OCI-LY7 (cell line): Measurements from ENCODE around the gene NFE2L3. TPM values are rescaled to one million over a fixed set of nuclear protein-coding genes. Genes with fewer than 3 reads are reported as not detected.

ENCODE experiments used
- BruUV-seq: library from RNA; stranded (reverse); fragments of 400-500 nt; replicated peaks from 2 replicates; lab custom pipeline; 2021; lab: Mats Ljungman, UMichigan
- CTCF ChIA-PET: fragments of 300-600 bp; sonication (Branson Sonifier 250); formaldehyde crosslinking; loops from one replicate; lab custom pipeline; 2022; ENCODE audit warnings: antibody characterized with exemption; ENCODE audit not compliant: unreplicated experiment; lab: Charles Lee
- POLR2A ChIA-PET: fragments of 300-600 bp; sonication (Branson Sonifier 250); formaldehyde crosslinking; loops from one replicate; lab custom pipeline; 2022; ENCODE audit warnings: antibody characterized with exemption; lab: Charles Lee
- DNase-seq: peaks from one replicate; pipeline ENCODE4 v3.0.0-alpha.2; 2015; ENCODE audit warnings: low spot score
- H2AFZ ChIP-seq: fragments of 200-600 bp; sonication (generic), shearing (Covaris generic); 2 replicates; pipeline ENCODE4 v1.6.1; 2014; ENCODE audit warnings: mild to moderate bottlenecking, antibody characterized with exemption, low read length, moderate library complexity
- H3K27ac ChIP-seq: fragments of 200-600 bp; sonication (generic); 2 replicates; pipeline ENCODE4 v1.5.1; 2014; ENCODE audit warnings: mixed run types, low read depth, mild to moderate bottlenecking, moderate library complexity, low read length, inconsistent platforms; ENCODE audit not compliant: poor library complexity, severe bottlenecking
- H3K36me3 ChIP-seq: fragments of 200-600 bp; sonication (generic); 2 replicates; pipeline ENCODE4 v1.6.1; 2014; ENCODE audit warnings: mild to moderate bottlenecking, antibody characterized with exemption, low read length, moderate library complexity, mixed read lengths; ENCODE audit not compliant: insufficient read depth
- H3K4me1 ChIP-seq: fragments of 200-600 bp; sonication (generic); 2 replicates; pipeline ENCODE4 v1.5.1; 2014; ENCODE audit warnings: mild to moderate bottlenecking, low read length; ENCODE audit not compliant: insufficient read depth, poor library complexity, severe bottlenecking
- H3K4me2 ChIP-seq: fragments of 200-600 bp; sonication (generic); 2 replicates; pipeline ENCODE4 v1.6.1; 2014; ENCODE audit warnings: mild to moderate bottlenecking, low read length
- H3K4me3 ChIP-seq: fragments of 200-600 bp; sonication (generic); 2 replicates; pipeline ENCODE4 v1.5.1; 2014; ENCODE audit warnings: mild to moderate bottlenecking, low read depth, low read length; ENCODE audit not compliant: poor library complexity, severe bottlenecking
- H3K79me2 ChIP-seq: fragments of 200-600 bp; sonication (generic); 2 replicates; pipeline ENCODE4 v1.6.1; 2016; ENCODE audit warnings: low read depth, mild to moderate bottlenecking, low read length, moderate library complexity, mixed read lengths; ENCODE audit not compliant: insufficient read depth
- H3K9me2 ChIP-seq: fragments of 200-600 bp; sonication (generic); 2 replicates; pipeline ENCODE4 v1.6.1; 2016; ENCODE audit warnings: mild to moderate bottlenecking, low read length, mixed read lengths; ENCODE audit not compliant: insufficient read depth
- H3K9me3 ChIP-seq: fragments of 200-600 bp; sonication (generic); 2 replicates; pipeline ENCODE4 v1.6.1; 2014; ENCODE audit warnings: mild to moderate bottlenecking, mixed run types, low read length, mixed read lengths
- H4K20me1 ChIP-seq: fragments of 200-600 bp; sonication (generic); 2 replicates; pipeline ENCODE4 v1.6.1; 2014; ENCODE audit warnings: mild to moderate bottlenecking, antibody characterized with exemption, low read length, moderate library complexity, mixed read lengths; ENCODE audit not compliant: insufficient read depth
- CTCF ChIP-seq: fragments of 200-600 bp; sonication (generic); conservative IDR thresholded peaks from 2 replicates; pipeline ENCODE4 v1.5.1; 2014; ENCODE audit warnings: mild to moderate bottlenecking, antibody characterized with exemption, low read length, moderate library complexity, mixed read lengths
- EZH2phosphoT487 ChIP-seq: fragments of 200-600 bp; sonication (generic); IDR thresholded peaks from 2 replicates; pipeline ENCODE4 v1.6.1; 2018; ENCODE audit warnings: low read depth, borderline replicate concordance, mild to moderate bottlenecking, mixed run types, antibody characterized with exemption, low read length, moderate library complexity, mixed read lengths
- intact Hi-C: fragments of 100-400 bp; cut with micrococcal nuclease; formaldehyde crosslinking; loops from one replicate; pipeline ENCODE4 v1.10.0; 2022; ENCODE audit not compliant: unreplicated experiment
- total RNA-seq, 2 experiments: library from RNA; depleted of rRNA in 1 of 2; stranded (reverse); fragments of >200 nt in 1 of 2; shearing (Covaris generic) in 1 of 2; gene quantifications; 2 replicates each; pipeline ENCODE4 v1.2.3, GENCODE V29; 2014 to 2022

NFE2L3 gene
- total RNA-seq, 2 experiments from 2014 or later, result 10.7 to 12.3 TPM

GRCh38 chr7:26203016-26203415 lies 51.0 kb downstream of the NFE2L3 start:
- H3K27ac ChIP-seq, result peak overlapping the region; percentile 100
- intact Hi-C loops, result loop anchor here (5.0 kb wide), 2 partner anchors 164 to 236 kb away; no protein-coding TSS in a partner anchor
- no peaks in the 10 kb centered on the region for H3K9me2 ChIP-seq
- H3K9me3 ChIP-seq, result no peaks in the 10 kb centered on the region
- H3K79me2 ChIP-seq, result peaks cover 90% of the 10 kb centered on the region
- H3K4me3 ChIP-seq, result peak overlapping the region; percentile 99
- H3K36me3 ChIP-seq, result peaks cover 87% of the 10 kb centered on the region
- peaks cover 66% of the 10 kb centered on the region for H4K20me1 ChIP-seq
- CTCF ChIA-PET, result no interaction called here
- TSS peak; percentile 66 for BruUV-seq
- POLR2A ChIA-PET, result interaction anchor here (0.8 to 2.2 kb wide), 4 partner anchors 11 to 88 kb away, joined by 3 to 9 read pairs (median 4); partner anchors contain the start of gene SNX10
- H2AFZ ChIP-seq, result no peak overlapping the region
- no peak for DNase-seq
- H3K4me2 ChIP-seq, result peak overlapping the region; percentile 83
- no peak for TF ChIP-seq EZH2phosphoT487
- no peak for TF ChIP-seq CTCF
- peaks cover 33% of the 10 kb centered on the region for H3K4me1 ChIP-seq

- H2AFZ ChIP-seq, result no peak overlapping the region
- no peak overlapping the region for H3K4me3 ChIP-seq
- H3K36me3 ChIP-seq, result peaks cover 100% of the 10 kb centered on the region
- no peaks in the 10 kb centered on the region for H3K9me2 ChIP-seq
- intact Hi-C loops, result no loop called here
- H3K4me2 ChIP-seq, result no peak overlapping the region
- peaks cover 33% of the 10 kb centered on the region for H3K4me1 ChIP-seq
- no peak for DNase-seq
- H3K9me3 ChIP-seq, result no peaks in the 10 kb centered on the region
- peaks cover 52% of the 10 kb centered on the region for H4K20me1 ChIP-seq
- TF ChIP-seq EZH2phosphoT487, result no peak
- TF ChIP-seq CTCF, result no peak
- BruUV-seq, result no TSS peak
- CTCF ChIA-PET, result no interaction called here
- H3K27ac ChIP-seq, result no peak overlapping the region
- peaks cover 79% of the 10 kb centered on the region for H3K79me2 ChIP-seq
- POLR2A ChIA-PET, result interaction anchor here (0.7 to 1.3 kb wide), 3 partner anchors 10 to 125 kb away, joined by 4 to 9 read pairs (median 6); no protein-coding TSS in a partner anchor
These were observed 56.0 kb downstream of the NFE2L3 start for GRCh38 chr7:26208040-26208439.

GRCh38 chr7:26212921-26213718 lies 61.1 kb downstream of the NFE2L3 start:
- Histone ChIP-seq H2AFZ (no peak overlapping the region), H3K27ac (no peak overlapping the region), H3K4me2 (no peak overlapping the region), H3K4me3 (no peak overlapping the region), H3K4me1 (no peaks in the 10 kb centered on the region), H3K9me3 (no peaks in the 10 kb centered on the region), H3K9me2 (no peaks in the 10 kb centered on the region), H3K79me2 (peaks cover 28% of the 10 kb centered on the region; the same call in 1 of the 2 replicates), H4K20me1 (peaks cover 14% of the 10 kb centered on the region), H3K36me3 (peaks cover 62% of the 10 kb centered on the region)
- TF ChIP-seq EZH2phosphoT487 (no peak), CTCF (no peak)
- no peak for DNase-seq
- TSS peak; percentile 69 for BruUV-seq
- intact Hi-C loops, result no loop called here
- CTCF ChIA-PET, result no interaction called here
- POLR2A ChIA-PET, result interaction anchor here (0.6 to 1.3 kb wide), 5 partner anchors 10 to 51 kb away, joined by 3 to 6 read pairs (median 3); no protein-coding TSS in a partner anchor
